OCI-LY3 (cell line): ENCODE results near the gene ASAP2.

Experiments used
- CTCF ChIP-seq: fragments of 200-600, 300-600 bp; sonication (generic); IDR thresholded peaks from 2 replicates; pipeline ENCODE4 v1.5.1; 2014; ENCODE audit warnings: antibody characterized with exemption, low read length, low read depth
- EZH2phosphoT487 ChIP-seq: fragments of 200-600 bp; shearing (Covaris generic); IDR thresholded peaks from 2 replicates; pipeline ENCODE4 v1.6.1; 2018; ENCODE audit warnings: antibody characterized with exemption, mixed run types, low read depth

DNA sequence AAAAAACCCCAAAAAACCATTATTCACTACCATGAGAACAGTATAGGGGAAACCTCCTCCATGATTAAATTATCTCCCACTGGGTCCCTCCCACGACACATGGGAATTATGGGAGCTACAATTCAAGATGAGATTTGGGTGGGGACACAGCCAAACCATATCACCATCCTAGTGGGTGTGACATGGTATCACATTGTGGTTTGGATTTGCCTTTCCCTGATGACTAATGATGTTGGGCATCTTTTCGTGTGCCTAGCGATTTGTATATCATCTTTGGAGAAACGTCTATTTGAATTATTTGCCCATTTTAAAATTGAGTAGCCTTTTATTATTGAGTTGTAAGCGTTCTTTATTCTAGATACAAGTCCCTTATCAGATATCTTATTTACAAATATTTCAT lies 8.7 kb upstream of the ASAP2 start:
- TF ChIP-seq CTCF (no peak), EZH2phosphoT487 (no peak)
